CD8-positive, alpha-beta memory T cell (primary cell): Measurements from ENCODE around the gene TSPAN19. TPM values are rescaled to one million over a fixed set of nuclear protein-coding genes. Genes with fewer than 3 reads are reported as not detected.
"Not testable (repeated sequence)": the region's sequence is repeated elsewhere in the genome, so short reads cannot be mapped to it uniquely, and the experiment has no call there.

ENCODE experiments used
- CTCF ChIA-PET: fragments of 350-600 bp; sonication (Branson Sonifier 250); formaldehyde crosslinking; loops from one replicate; lab custom pipeline; 2021; ENCODE audit warnings: antibody characterized with exemption; lab: Charles Lee
- POLR2A ChIA-PET: fragments of 350-600 bp; sonication (Branson Sonifier 250); formaldehyde crosslinking; loops from one replicate; lab custom pipeline; 2021; ENCODE audit warnings: antibody characterized with exemption; lab: Charles Lee
- DNase-seq, 5 donors: peaks; one replicate each; pipeline versions ENCODE4 v3.0.0 to v3.0.0-alpha.2; 2020 to 2022; ENCODE audit warnings: mixed read lengths in 1 of 5
- H3K27ac ChIP-seq: one replicate; pipeline ENCODE4 v1.7.0; 2013; ENCODE audit warnings: low read depth, mild to moderate bottlenecking, low read length, moderate library complexity
- H3K27me3 ChIP-seq: 2 replicates; pipeline ENCODE4 v1.7.0; 2013; ENCODE audit warnings: low read length, mild to moderate bottlenecking; ENCODE audit not compliant: insufficient read depth, poor library complexity, severe bottlenecking
- H3K36me3 ChIP-seq: 2 replicates; pipeline ENCODE4 v1.7.0; 2013; ENCODE audit warnings: mild to moderate bottlenecking, low read length, moderate library complexity; ENCODE audit not compliant: insufficient read depth
- H3K4me1 ChIP-seq: 2 replicates; pipeline ENCODE4 v1.7.0; 2013; ENCODE audit warnings: mild to moderate bottlenecking, low read length, moderate library complexity; ENCODE audit not compliant: insufficient read depth
- H3K4me3 ChIP-seq: 2 replicates; pipeline ENCODE4 v1.7.0; 2013; ENCODE audit warnings: mild to moderate bottlenecking, low read length
- H3K9me3 ChIP-seq: 2 replicates; pipeline ENCODE4 v1.7.0; 2013; ENCODE audit warnings: mild to moderate bottlenecking, low read length
- H3K27ac Mint-ChIP-seq, 8 donors: one replicate each; pipeline ENCODE4 v1.8.0; 2020 to 2021; ENCODE audit warnings: mixed read lengths in 8 of 8, mild to moderate bottlenecking in 6 of 8, inconsistent platforms in 3 of 8, moderate library complexity in 3 of 8
- H3K27me3 Mint-ChIP-seq, 2 donors: one replicate each; pipeline ENCODE4 v1.8.0; 2020 to 2021; ENCODE audit warnings: mixed read lengths in 2 of 2, mild to moderate bottlenecking in 1 of 2, moderate library complexity in 1 of 2
- H3K36me3 Mint-ChIP-seq, 3 donors: one replicate each; pipeline ENCODE4 v1.8.0; 2020 to 2021; ENCODE audit warnings: mixed read lengths in 3 of 3, inconsistent platforms in 1 of 3, mild to moderate bottlenecking in 1 of 3
- H3K4me1 Mint-ChIP-seq, 3 donors: one replicate each; pipeline ENCODE4 v1.8.0; 2020 to 2021; ENCODE audit warnings: mixed read lengths in 3 of 3, inconsistent platforms in 1 of 3, mild to moderate bottlenecking in 1 of 3
- H3K4me3 Mint-ChIP-seq, 7 donors: one replicate each; pipeline ENCODE4 v1.8.0; 2020 to 2021; ENCODE audit warnings: mixed read lengths in 7 of 7, mild to moderate bottlenecking in 6 of 7, moderate library complexity in 4 of 7, inconsistent platforms in 2 of 7
- H3K9me3 Mint-ChIP-seq, 5 donors: one replicate each; pipeline ENCODE4 v1.8.0; 2020 to 2022; ENCODE audit warnings: mixed read lengths in 5 of 5, mild to moderate bottlenecking in 3 of 5, moderate library complexity in 2 of 5, inconsistent platforms in 1 of 5
- polyA plus RNA-seq: library from polyadenylated mRNA; unstranded; fragments of 300-500 nt; fragmentation: Illumina TruSeq; gene quantifications from one replicate; pipeline ENCODE4 v1.2.3, GENCODE V29; 2021
- total RNA-seq, 2 experiments: library from RNA; stranded (reverse); gene quantifications; one replicate each; pipeline ENCODE4 v1.2.3, GENCODE V29; 2021

TSPAN19 gene
- total and polyA plus RNA-seq, 3 experiments from 2014 or later, result not detected

DNA sequence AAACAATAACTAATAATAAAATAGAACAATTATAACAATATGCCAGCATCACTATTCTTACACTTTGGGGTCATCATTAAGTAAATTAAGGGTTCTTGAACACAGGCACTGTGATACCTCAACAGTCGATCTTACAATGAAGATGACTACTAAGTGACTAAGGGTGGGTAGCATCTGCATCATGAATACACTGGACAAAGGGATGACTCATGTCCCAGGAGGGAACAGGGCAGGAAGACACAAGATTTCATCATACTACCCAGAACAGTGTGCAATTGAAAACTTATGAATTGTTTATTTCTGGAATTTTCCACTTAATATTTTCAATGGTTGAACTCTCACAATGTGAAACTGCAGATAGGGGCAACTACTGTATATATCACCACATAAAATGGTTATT is 19.7 kb downstream of the TSPAN19 start:
- Mint-ChIP-seq H3K9me3 (no peaks in the 10 kb centered on the region), H3K27ac (no peak overlapping the region), H3K36me3 (no peaks in the 10 kb centered on the region), H3K4me1 (no peaks in the 10 kb centered on the region), H3K27me3 (no peaks in the 10 kb centered on the region), H3K4me3 (no peak overlapping the region)
- Histone ChIP-seq H3K9me3 (no peaks in the 10 kb centered on the region), H3K27ac (no peak overlapping the region), H3K27me3 (no peaks in the 10 kb centered on the region), H3K4me3 (no peak overlapping the region), H3K36me3 (no peaks in the 10 kb centered on the region), H3K4me1 (no peaks in the 10 kb centered on the region)
- CTCF ChIA-PET, result no interaction called here
- POLR2A ChIA-PET, result no interaction called here
- no peak for DNase-seq

DNA sequence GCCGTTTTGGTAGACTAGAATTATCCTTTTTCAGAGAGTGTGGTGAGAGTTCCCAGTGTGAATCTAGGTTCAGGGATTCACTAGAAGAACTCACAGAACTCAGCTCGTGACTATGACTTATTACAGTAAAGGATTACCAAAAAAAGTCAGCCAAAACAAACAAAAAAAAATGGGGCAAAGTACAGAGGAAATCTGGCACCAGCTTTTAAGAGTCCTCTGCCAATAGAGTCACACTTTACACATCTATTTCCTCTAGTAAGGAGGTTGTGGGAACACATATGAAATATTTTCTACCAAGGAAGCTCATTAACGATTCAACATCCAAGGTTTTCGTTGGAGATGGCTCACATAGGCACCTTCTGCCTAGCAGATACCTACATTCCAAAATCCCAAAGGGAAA is 28.2 kb downstream of the TSPAN19 start:
- POLR2A ChIA-PET, result no interaction called here
- H3K27me3 Mint-ChIP-seq, result no peaks in the 10 kb centered on the region
- H3K27ac Mint-ChIP-seq, result no peak overlapping the region
- no peaks in the 10 kb centered on the region for H3K36me3 Mint-ChIP-seq
- CTCF ChIA-PET, result interaction anchor here (1.3 kb wide), 1 partner anchor 21 kb away, joined by 3 read pairs; no protein-coding TSS in a partner anchor
- Histone ChIP-seq H3K4me3 (no peak overlapping the region), H3K36me3 (no peaks in the 10 kb centered on the region), H3K4me1 (no peaks in the 10 kb centered on the region), H3K27me3 (no peaks in the 10 kb centered on the region), H3K27ac (no peak overlapping the region), H3K9me3 (no peaks in the 10 kb centered on the region)
- no peak overlapping the region for H3K4me3 Mint-ChIP-seq
- H3K4me1 Mint-ChIP-seq, result no peaks in the 10 kb centered on the region
- H3K9me3 Mint-ChIP-seq, result peaks cover 0 to 10% (median 0%) of the 10 kb centered on the region in 5 donors
- DNase-seq, result no peak

GRCh38 chr12:85006206-85006605 is 29.9 kb downstream of the TSPAN19 start:
- CTCF ChIA-PET, result no interaction called here
- Mint-ChIP-seq H3K36me3 (no peaks in the 10 kb centered on the region), H3K9me3 (peaks cover 0 to 10% (median 0%) of the 10 kb centered on the region in 5 donors)

DNA sequence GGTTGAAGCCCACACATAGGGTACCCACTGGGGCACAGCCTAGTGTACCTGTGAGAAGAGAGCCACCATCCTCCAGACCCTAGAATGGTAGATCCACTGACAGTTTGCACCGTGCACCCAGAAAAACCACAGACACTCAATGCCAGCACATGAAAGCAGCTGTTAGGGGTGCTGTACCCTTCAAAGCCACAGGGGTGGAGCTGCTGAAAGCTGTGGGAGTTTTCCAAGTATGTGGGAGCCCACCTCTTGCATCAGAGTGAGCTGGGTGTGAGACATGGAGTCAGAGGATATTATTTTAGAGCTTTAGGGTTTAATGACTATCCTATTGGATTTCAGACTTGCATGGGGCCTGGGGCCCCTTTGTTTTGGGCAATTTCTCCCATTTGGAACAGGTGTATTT is 30.5 kb downstream of the TSPAN19 start:
- Histone ChIP-seq H3K36me3 (no peaks in the 10 kb centered on the region), H3K27me3 (no peaks in the 10 kb centered on the region), H3K9me3 (no peaks in the 10 kb centered on the region), H3K27ac (no peak overlapping the region), H3K4me3 (no peak overlapping the region), H3K4me1 (no peaks in the 10 kb centered on the region)
- Mint-ChIP-seq H3K36me3 (no peaks in the 10 kb centered on the region), H3K4me3 (no peak overlapping the region), H3K4me1 (no peaks in the 10 kb centered on the region), H3K27ac (no peak overlapping the region), H3K9me3 (peaks cover 0 to 10% (median 0%) of the 10 kb centered on the region in 5 donors), H3K27me3 (peaks cover 0 to 1% of the 10 kb centered on the region in 2 donors)
- CTCF ChIA-PET, result no interaction called here
- no peak for DNase-seq
- POLR2A ChIA-PET, result no interaction called here

More at GRCh38 chr12:85006206-85006605, 29.9 kb downstream of the TSPAN19 start:
- Mint-ChIP-seq H3K4me1 (no peaks in the 10 kb centered on the region), H3K4me3 (no peak overlapping the region), H3K27me3 (peaks cover 0 to 1% of the 10 kb centered on the region in 2 donors), H3K27ac (no peak overlapping the region)
- no peak overlapping the region for H3K27ac ChIP-seq
- H3K4me3 ChIP-seq, result no peak overlapping the region
- H3K36me3 ChIP-seq, result no peaks in the 10 kb centered on the region
- DNase-seq, result no peak
- no peaks in the 10 kb centered on the region for H3K9me3 ChIP-seq
- H3K4me1 ChIP-seq, result no peaks in the 10 kb centered on the region
- no peaks in the 10 kb centered on the region for H3K27me3 ChIP-seq
- POLR2A ChIA-PET, result no interaction called here

GRCh38 chr12:85005047-85005446 is 31.0 kb downstream of the TSPAN19 start:
- H3K27ac ChIP-seq, H3K4me1 ChIP-seq, CTCF ChIA-PET, H3K9me3 ChIP-seq, H3K36me3 ChIP-seq, H3K4me3 Mint-ChIP-seq, H3K36me3 Mint-ChIP-seq, H3K4me1 Mint-ChIP-seq, H3K27me3 ChIP-seq, H3K4me3 ChIP-seq, H3K9me3 Mint-ChIP-seq, H3K27me3 Mint-ChIP-seq, DNase-seq, H3K27ac Mint-ChIP-seq, POLR2A ChIA-PET: not testable (repeated sequence)

DNA sequence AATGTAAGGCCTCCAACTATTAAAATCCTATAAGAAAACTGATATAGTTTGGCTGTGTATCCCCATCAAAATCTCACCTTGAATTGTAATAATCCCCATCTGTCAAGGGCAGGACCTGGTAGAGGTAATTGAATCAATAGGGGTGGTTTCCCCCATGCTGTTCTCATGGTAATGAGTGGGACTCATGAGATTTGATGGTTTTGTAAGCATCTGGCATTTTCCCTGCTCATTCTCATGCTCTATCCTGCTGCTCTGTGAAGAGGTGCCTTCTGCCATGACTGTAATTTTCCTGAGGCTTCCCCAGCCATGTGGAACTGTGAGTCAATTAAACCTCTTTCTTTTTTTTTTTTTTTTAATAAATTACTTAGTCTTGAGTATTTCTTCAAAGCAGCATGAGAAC is 31.9 kb downstream of the TSPAN19 start:
- Mint-ChIP-seq H3K27me3 (peaks cover 0 to 1% of the 10 kb centered on the region in 2 donors), H3K36me3 (no peaks in the 10 kb centered on the region), H3K27ac (no peak overlapping the region), H3K9me3 (peaks cover 0 to 10% (median 0%) of the 10 kb centered on the region in 5 donors), H3K4me1 (no peaks in the 10 kb centered on the region), H3K4me3 (no peak overlapping the region)
- Histone ChIP-seq H3K9me3 (no peaks in the 10 kb centered on the region), H3K27me3 (no peaks in the 10 kb centered on the region), H3K4me1 (no peaks in the 10 kb centered on the region), H3K4me3 (no peak overlapping the region), H3K36me3 (no peaks in the 10 kb centered on the region), H3K27ac (no peak overlapping the region)
- ChIA-PET POLR2A (no interaction called here), CTCF (no interaction called here)
- no peak for DNase-seq

DNA sequence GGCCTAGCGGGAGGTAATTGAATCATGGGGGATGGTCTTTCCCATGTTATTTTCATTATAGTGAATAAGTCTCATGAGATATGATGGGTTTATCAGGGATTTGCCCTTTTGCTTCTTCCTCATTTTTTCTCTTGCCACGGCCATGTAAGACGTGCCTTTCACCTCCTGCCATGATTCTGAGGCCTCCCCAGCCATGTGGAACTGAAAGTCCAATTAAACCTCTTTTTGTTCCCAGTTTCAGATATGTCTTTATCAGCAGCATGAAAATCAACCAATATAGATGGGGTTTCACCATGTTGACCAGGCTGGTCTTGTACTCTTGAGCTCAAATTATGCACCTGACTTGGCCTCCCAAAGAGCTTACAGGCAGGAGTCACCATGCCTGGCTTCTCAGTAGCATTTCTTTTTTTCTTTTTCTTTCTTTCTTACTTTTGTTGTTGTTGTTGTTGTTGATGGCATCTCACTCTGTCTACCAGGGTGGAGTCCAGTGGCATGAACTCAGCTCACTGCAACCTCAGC is 33.2 kb downstream of the TSPAN19 start:
- no peak overlapping the region for H3K4me3 ChIP-seq
- Mint-ChIP-seq H3K27ac (no peak overlapping the region), H3K4me3 (no peak overlapping the region), H3K36me3 (no peaks in the 10 kb centered on the region), H3K27me3 (peaks cover 0 to 1% of the 10 kb centered on the region in 2 donors), H3K4me1 (no peaks in the 10 kb centered on the region), H3K9me3 (peaks cover 0 to 10% (median 0%) of the 10 kb centered on the region in 5 donors)
- H3K27me3 ChIP-seq, result no peaks in the 10 kb centered on the region
- DNase-seq, result no peak
- CTCF ChIA-PET, result no interaction called here
- H3K27ac ChIP-seq, result no peak overlapping the region
- no peaks in the 10 kb centered on the region for H3K4me1 ChIP-seq
- no peaks in the 10 kb centered on the region for H3K36me3 ChIP-seq
- no peaks in the 10 kb centered on the region for H3K9me3 ChIP-seq
- POLR2A ChIA-PET, result no interaction called here

- peaks cover 0 to 1% of the 10 kb centered on the region in 2 donors for H3K27me3 Mint-ChIP-seq
- no peak overlapping the region for H3K27ac Mint-ChIP-seq
- H3K4me3 Mint-ChIP-seq, result no peak overlapping the region
- ChIA-PET POLR2A (no interaction called here), CTCF (no interaction called here)
- DNase-seq, result no peak
- Histone ChIP-seq H3K27ac (no peak overlapping the region), H3K4me3 (no peak overlapping the region), H3K36me3 (no peaks in the 10 kb centered on the region), H3K9me3 (no peaks in the 10 kb centered on the region), H3K27me3 (no peaks in the 10 kb centered on the region), H3K4me1 (no peaks in the 10 kb centered on the region)
- no peaks in the 10 kb centered on the region for H3K4me1 Mint-ChIP-seq
- H3K36me3 Mint-ChIP-seq, result no peaks in the 10 kb centered on the region
- peaks cover 0 to 13% (median 6%) of the 10 kb centered on the region in 5 donors for H3K9me3 Mint-ChIP-seq
Measured at GRCh38 chr12:85000729-85001128, 35.3 kb downstream of the TSPAN19 start.
